IMR-90 (cell line): ENCODE data around the gene DPYD. TPM values are rescaled to one million over a fixed set of nuclear protein-coding genes. Genes with fewer than 3 reads are reported as not detected.

Source experiments
- ATAC-seq: fragments of 200-7000 bp; cut with Tn5 transposase; 2 replicates; pipeline ENCODE4 v1.9.1; 2020; ENCODE audit warnings: low read depth, mild to moderate bottlenecking, moderate library complexity
- BruUV-seq: library from RNA; stranded (reverse); fragments of 400-500 nt; replicated peaks from 2 replicates; lab custom pipeline; 2021; lab: Mats Ljungman, UMichigan
- CTCF ChIA-PET: fragments of 300-600 bp; formaldehyde crosslinking; extraction: SDS; loops from one replicate; lab custom pipeline; 2021; ENCODE audit warnings: antibody characterized with exemption; lab: Yijun Ruan, JAX
- POLR2A ChIA-PET: fragments of 300-600 bp; sonication (Branson Sonifier 250); formaldehyde crosslinking; loops from one replicate; lab custom pipeline; 2022; ENCODE audit warnings: antibody characterized with exemption; ENCODE audit not compliant: unreplicated experiment; lab: Charles Lee
- DNase-seq: peaks from one replicate; pipeline ENCODE4 v3.0.0; 2013
- H2AFZ ChIP-seq: replicated peaks from 2 replicates; pipeline ENCODE3; 2013; ENCODE audit warnings: low read length, mild to moderate bottlenecking; ENCODE audit not compliant: poor library complexity
- H2AK5ac ChIP-seq: 2 replicates; pipeline ENCODE4 v1.6.1; 2013; ENCODE audit warnings: low read depth, low read length, inconsistent platforms
- H2AK9ac ChIP-seq: replicated peaks from 2 replicates; pipeline ENCODE3; 2013; ENCODE audit warnings: mild to moderate bottlenecking, low read depth, low read length, moderate library complexity; ENCODE audit not compliant: poor library complexity
- H2BK120ac ChIP-seq: 2 replicates; pipeline ENCODE4 v1.6.1; 2013; ENCODE audit warnings: low read depth, low read length, inconsistent platforms
- H2BK15ac ChIP-seq: 3 replicates; pipeline ENCODE4 v1.6.1; 2013; ENCODE audit warnings: low read depth, low read length, inconsistent platforms
- H2BK20ac ChIP-seq: 2 replicates; pipeline ENCODE4 v1.6.1; 2013; ENCODE audit warnings: low read depth, mild to moderate bottlenecking, inconsistent platforms, low read length, moderate library complexity
- H2BK5ac ChIP-seq: 2 replicates; pipeline ENCODE4 v1.6.1; 2013; ENCODE audit warnings: mild to moderate bottlenecking, low read depth, low read length, inconsistent platforms; ENCODE audit not compliant: poor library complexity, severe bottlenecking
- H3K14ac ChIP-seq: replicated peaks from 2 replicates; pipeline ENCODE4 v1.6.1; 2013; ENCODE audit warnings: low read depth, low read length, inconsistent platforms
- H3K18ac ChIP-seq: 2 replicates; pipeline ENCODE4 v1.6.1; 2013; ENCODE audit warnings: low read depth, low read length, control low read depth
- H3K23ac ChIP-seq: 2 replicates; pipeline ENCODE4 v1.6.1; 2013; ENCODE audit warnings: low read depth, low read length, inconsistent platforms
- H3K27ac ChIP-seq: 2 replicates; pipeline ENCODE4 v1.5.1; 2013; ENCODE audit warnings: mild to moderate bottlenecking, control low read depth, low read length; ENCODE audit not compliant: insufficient read depth
- H3K27me3 ChIP-seq: 2 replicates; pipeline ENCODE4 v1.6.1; 2013; ENCODE audit warnings: low read length; ENCODE audit not compliant: control insufficient read depth, insufficient read depth
- H3K36me3 ChIP-seq: 2 replicates; pipeline ENCODE4 v1.6.1; 2013; ENCODE audit warnings: low read length, mixed read lengths; ENCODE audit not compliant: control insufficient read depth, insufficient read depth
- H3K4ac ChIP-seq: 2 replicates; pipeline ENCODE4 v1.6.1; 2013; ENCODE audit warnings: low read depth, low read length, inconsistent platforms
- H3K4me1 ChIP-seq: 2 replicates; pipeline ENCODE4 v1.6.1; 2013; ENCODE audit warnings: low read length, mixed read lengths; ENCODE audit not compliant: control insufficient read depth, insufficient read depth
- H3K4me2 ChIP-seq: 2 replicates; pipeline ENCODE4 v1.6.1; 2013; ENCODE audit warnings: low read depth, mild to moderate bottlenecking, control low read depth, low read length, moderate library complexity
- H3K4me3 ChIP-seq: 2 replicates; pipeline ENCODE4 v1.5.1; 2013; ENCODE audit warnings: low read depth, mild to moderate bottlenecking, control low read depth, low read length, moderate library complexity; ENCODE audit not compliant: insufficient read depth
- H3K56ac ChIP-seq: 2 replicates; pipeline ENCODE4 v1.6.1; 2013; ENCODE audit warnings: low read length, inconsistent platforms; ENCODE audit not compliant: insufficient read depth; ENCODE audit errors: extremely low read depth
- H3K79me1 ChIP-seq, 2 experiments: 2 replicates each; pipeline ENCODE4 v1.6.1; 2013; ENCODE audit warnings: low read length in 2 of 2, inconsistent platforms in 1 of 2, low read depth in 1 of 2
- H3K9ac ChIP-seq: 2 replicates; pipeline ENCODE4 v1.6.1; 2013; ENCODE audit warnings: low read depth, low read length, control low read depth
- H3K9me1 ChIP-seq: 2 replicates; pipeline ENCODE4 v1.6.1; 2013; ENCODE audit warnings: low read length, inconsistent platforms; ENCODE audit not compliant: insufficient read depth
- H3K9me3 ChIP-seq: 2 replicates; pipeline ENCODE4 v1.6.1; 2013; ENCODE audit warnings: low read length; ENCODE audit not compliant: control insufficient read depth, insufficient read depth
- H4K20me1 ChIP-seq: 2 replicates; pipeline ENCODE4 v1.6.1; 2013; ENCODE audit warnings: low read length, inconsistent platforms; ENCODE audit not compliant: insufficient read depth
- H4K5ac ChIP-seq: 2 replicates; pipeline ENCODE4 v1.6.1; 2013; ENCODE audit warnings: mild to moderate bottlenecking, low read depth, low read length, control low read depth
- H4K8ac ChIP-seq, 2 experiments: 2 replicates each; pipeline ENCODE4 v1.6.1; 2013; ENCODE audit warnings: low read depth in 2 of 2, low read length in 2 of 2, control low read depth in 1 of 2, inconsistent platforms in 1 of 2
- H4K91ac ChIP-seq: 2 replicates; pipeline ENCODE4 v1.6.1; 2013; ENCODE audit warnings: low read depth, low read length, inconsistent platforms; ENCODE audit not compliant: insufficient read depth
- MXI1 ChIP-seq: IDR thresholded peaks from 2 replicates; pipeline ENCODE4 v1.6.1; 2012; ENCODE audit warnings: low read depth, mild to moderate bottlenecking, low read length, moderate library complexity, borderline replicate concordance
- dilution Hi-C: fragments of 300-500 bp; cut with HindIII; formaldehyde crosslinking; loops from one replicate; pipeline ENCODE4 v1.14.3; 2018; ENCODE audit warnings: low sequenced_read_pairs; ENCODE audit not compliant: unreplicated experiment
- in situ Hi-C: fragments of 300-500 bp; cut with MboI; formaldehyde crosslinking; loops from 3 replicates; pipeline ENCODE4 v1.14.3; 2019; ENCODE audit warnings: low sequenced_read_pairs, inconsistent platforms, mixed read lengths
- intact Hi-C: fragments of 100-400 bp; cut with micrococcal nuclease; formaldehyde crosslinking; loops from 2 replicates; pipeline ENCODE4 v1.10.0; 2022
- polyA plus RNA-seq, 3 experiments: library from polyadenylated mRNA; depleted of rRNA; stranded (reverse); fragments of >200 nt; gene quantifications; 2 replicates each; pipeline ENCODE4 v1.2.3, GENCODE V29; 2012; ENCODE audit warnings: low replicate concordance in 1 of 3
- total RNA-seq: library from RNA; depleted of rRNA; stranded (reverse); fragments of >200 nt; gene quantifications from 2 replicates; pipeline ENCODE4 v1.2.3, GENCODE V29; 2012

Gene DPYD
- total and polyA plus RNA-seq, 2 of the 4 experiments (the other 2 are of a cell fraction): 9.3 to 47.3 TPM

- H3K56ac ChIP-seq: no peak overlapping the region
- H2AK5ac ChIP-seq: no peak overlapping the region
- no peak overlapping the region for H3K4me2 ChIP-seq
- no TSS peak for BruUV-seq
- no peak for DNase-seq
- H3K9me1 ChIP-seq: no peaks in the 10 kb centered on the region
- in situ Hi-C loops: no loop called here
- H4K91ac ChIP-seq: no peak overlapping the region
- dilution Hi-C loops: no loop called here
- H3K36me3 ChIP-seq: no peaks in the 10 kb centered on the region
- ChIA-PET POLR2A (no interaction called here), CTCF (no interaction called here)
- intact Hi-C loops: no loop called here
- no peak overlapping the region for H2BK120ac ChIP-seq
- H3K23ac ChIP-seq: no peak overlapping the region
- no peak for TF ChIP-seq MXI1
- no peak overlapping the region for H4K5ac ChIP-seq
- no peaks in the 10 kb centered on the region; the same call in 1 of the 2 replicates for H3K4me1 ChIP-seq
- no peak overlapping the region for H3K4me3 ChIP-seq
- no peak overlapping the region for H4K8ac ChIP-seq
- H3K27me3 ChIP-seq: no peaks in the 10 kb centered on the region
- H3K27ac ChIP-seq: no peak overlapping the region
- no peak overlapping the region for H2BK15ac ChIP-seq
- peaks cover 9 to 13% of the 10 kb centered on the region in 2 experiments; a peak in 3 of 4 replicates for H3K79me1 ChIP-seq
- H2BK20ac ChIP-seq: no peak overlapping the region
- no peak overlapping the region for H3K4ac ChIP-seq
- no peak overlapping the region for H2AK9ac ChIP-seq
- no peaks in the 10 kb centered on the region for H4K20me1 ChIP-seq
- H3K18ac ChIP-seq: no peak overlapping the region
- H3K14ac ChIP-seq: no peak overlapping the region
- no peak overlapping the region for H2AFZ ChIP-seq
- no peak for ATAC-seq
- H3K9ac ChIP-seq: no peak overlapping the region
- no peaks in the 10 kb centered on the region for H3K9me3 ChIP-seq
- H2BK5ac ChIP-seq: no peak overlapping the region
Measured at GRCh38 chr1:97909266-97909665, 11.6 kb downstream of the DPYD start.
